GM23338 (cell line): ENCODE results near the gene ZNF630. TPM values are rescaled to one million over a fixed set of nuclear protein-coding genes. Genes with fewer than 3 reads are reported as not detected.
A peak's percentile ranks its signal among the peaks of the same experiment; 100 is the strongest.

Experiments
- ATAC-seq: fragments of 200-7000 bp; cut with Tn5 transposase; 3 replicates; pipeline ENCODE4 v1.9.1; 2020
- DNase-seq: peaks from one replicate; pipeline ENCODE4 v3.0.0-alpha.2; 2015; ENCODE audit warnings: low spot score
- H2AFZ ChIP-seq: fragments of 200-600 bp; sonication (generic); 2 replicates; pipeline ENCODE4 v1.8.0; 2016; ENCODE audit warnings: antibody characterized with exemption, mild to moderate bottlenecking, moderate library complexity
- H3F3A ChIP-seq: fragments of 200-600 bp; sonication (generic); replicated peaks from 2 replicates; pipeline ENCODE4 v1.8.0; 2017; ENCODE audit warnings: antibody characterized with exemption, mixed run types, low read depth
- H3K27ac ChIP-seq: fragments of 200-600 bp; sonication (generic); 2 replicates; pipeline ENCODE4 v1.6.1; 2016; ENCODE audit warnings: low read depth
- H3K27me3 ChIP-seq: fragments of 200-600 bp; sonication (generic); 2 replicates; pipeline ENCODE4 v1.8.0; 2016; ENCODE audit warnings: mild to moderate bottlenecking, mixed run types, moderate library complexity; ENCODE audit not compliant: insufficient read depth
- H3K36me3 ChIP-seq: fragments of 200-600 bp; sonication (generic); 2 replicates; pipeline ENCODE4 v1.8.0; 2016; ENCODE audit warnings: mild to moderate bottlenecking; ENCODE audit not compliant: insufficient read depth
- H3K4me1 ChIP-seq: fragments of 200-600 bp; sonication (generic); 2 replicates; pipeline ENCODE4 v1.8.0; 2016; ENCODE audit warnings: mild to moderate bottlenecking, moderate library complexity; ENCODE audit not compliant: insufficient read depth
- H3K4me2 ChIP-seq: fragments of 200-600 bp; sonication (generic); 2 replicates; pipeline ENCODE4 v1.7.1; 2017; ENCODE audit warnings: mixed run types
- H3K4me3 ChIP-seq: fragments of 200-600 bp; sonication (generic); 2 replicates; pipeline ENCODE4 v1.6.1; 2016; ENCODE audit warnings: mixed run types
- H3K79me2 ChIP-seq: fragments of 200-600 bp; sonication (generic); replicated peaks from 2 replicates; pipeline ENCODE4 v1.8.0; 2017; ENCODE audit warnings: mild to moderate bottlenecking; ENCODE audit not compliant: insufficient read depth
- H3K9me2 ChIP-seq: fragments of 200-600 bp; sonication (generic); 2 replicates; pipeline ENCODE4 v1.8.0; 2017; ENCODE audit not compliant: insufficient read depth
- H4K20me1 ChIP-seq: fragments of 200-600 bp; sonication (generic); replicated peaks from 2 replicates; pipeline ENCODE4 v1.8.0; 2017; ENCODE audit warnings: mild to moderate bottlenecking; ENCODE audit not compliant: insufficient read depth
- H3K27ac Mint-ChIP-seq: 2 replicates; pipeline ENCODE4 v1.8.0; 2020; ENCODE audit warnings: inconsistent platforms, mild to moderate bottlenecking, moderate library complexity, mixed read lengths
- H3K27me3 Mint-ChIP-seq: 3 replicates; pipeline ENCODE4 v1.8.0; 2022; ENCODE audit warnings: low read depth, mild to moderate bottlenecking, moderate library complexity, mixed read lengths, inconsistent platforms; ENCODE audit not compliant: insufficient read depth, poor library complexity
- H3K36me3 Mint-ChIP-seq: 3 replicates; pipeline ENCODE4 v1.8.0; 2021; ENCODE audit warnings: low read depth, mild to moderate bottlenecking, inconsistent platforms, moderate library complexity, mixed read lengths
- H3K4me1 Mint-ChIP-seq: 3 replicates; pipeline ENCODE4 v1.8.0; 2020; ENCODE audit warnings: mild to moderate bottlenecking, inconsistent platforms, mixed read lengths
- H3K4me3 Mint-ChIP-seq: 3 replicates; pipeline ENCODE4 v1.8.0; 2021; ENCODE audit warnings: moderate library complexity, mild to moderate bottlenecking, inconsistent platforms, mixed read lengths
- H3K9me3 Mint-ChIP-seq: 3 replicates; pipeline ENCODE4 v1.8.0; 2020; ENCODE audit warnings: moderate library complexity, mild to moderate bottlenecking, inconsistent platforms, mixed read lengths
- CREB1 ChIP-seq: fragments of 250-450 bp; sonication (Bioruptor Pico); IDR thresholded peaks from 2 replicates; pipeline ENCODE4 v1.5.0; 2020; ENCODE audit warnings: low read depth, mild to moderate bottlenecking, moderate library complexity
- CTCF ChIP-seq, 2 experiments: fragments of 200-600 bp in 1 of 2; sonication (generic) in 1 of 2; conservative IDR thresholded peaks; 2 replicates each; pipeline versions ENCODE4 v1.5.1 to v1.6.1; 2016 to 2017; ENCODE audit warnings: antibody characterized with exemption in 2 of 2, low read depth in 2 of 2, mild to moderate bottlenecking in 2 of 2, moderate library complexity in 1 of 2
- EZH2 ChIP-seq: fragments of 200-600 bp; sonication (generic); IDR thresholded peaks from one replicate; pipeline ENCODE4 v1.8.0; 2017; ENCODE audit warnings: antibody characterized with exemption, mild to moderate bottlenecking, low read depth; ENCODE audit not compliant: unreplicated experiment
- EZH2phosphoT487 ChIP-seq: fragments of 200-600 bp; sonication (generic); IDR thresholded peaks from one replicate; pipeline ENCODE4 v1.8.1; 2018; ENCODE audit warnings: antibody characterized with exemption; ENCODE audit not compliant: unreplicated experiment
- JUNB ChIP-seq: IDR thresholded peaks from one replicate; pipeline ENCODE4 v1.6.1; 2016; ENCODE audit warnings: antibody characterized with exemption; ENCODE audit not compliant: unreplicated experiment
- NANOG ChIP-seq: IDR thresholded peaks from 2 replicates; pipeline ENCODE4 v1.6.1; 2016; ENCODE audit warnings: antibody characterized with exemption, borderline replicate concordance
- POLR2AphosphoS5 ChIP-seq: IDR thresholded peaks from 2 replicates; pipeline ENCODE4 v1.6.1; 2016; ENCODE audit warnings: antibody characterized with exemption, low read depth
- REST ChIP-seq: IDR thresholded peaks from one replicate; pipeline ENCODE4 v1.6.1; 2018; ENCODE audit warnings: antibody characterized with exemption; ENCODE audit not compliant: unreplicated experiment
- STAT1 ChIP-seq: IDR thresholded peaks from one replicate; pipeline ENCODE4 v1.6.1; 2016; ENCODE audit warnings: antibody characterized with exemption; ENCODE audit not compliant: unreplicated experiment
- ZNF331 ChIP-seq: fragments of 250-450 bp; sonication (Bioruptor Pico); IDR thresholded peaks from 2 replicates; pipeline ENCODE4 v1.5.0; 2020; ENCODE audit warnings: low read depth, mild to moderate bottlenecking, moderate library complexity
- polyA plus RNA-seq: library from polyadenylated mRNA; unstranded; fragments of >200 nt; fragmentation: Nextera tagmentation; extraction: Ambion mirVana; gene quantifications from 2 replicates; pipeline ENCODE4 v1.2.1, GENCODE V29; 2016
- total RNA-seq: library from RNA; depleted of rRNA; stranded (reverse); fragments of >200 nt; shearing (Covaris generic); gene quantifications from 2 replicates; pipeline ENCODE4 v1.2.3, GENCODE V29; 2014
- TF ChIP-seq, protein P1 (sequence below): IDR thresholded peaks from 2 replicates; pipeline ENCODE4 v1.6.1; 2016; ENCODE audit warnings: antibody characterized with exemption

ZNF630 gene
- total and polyA plus RNA-seq, 2 experiments from 2014 or later, result 0.95 to 2.2 TPM

DNA sequence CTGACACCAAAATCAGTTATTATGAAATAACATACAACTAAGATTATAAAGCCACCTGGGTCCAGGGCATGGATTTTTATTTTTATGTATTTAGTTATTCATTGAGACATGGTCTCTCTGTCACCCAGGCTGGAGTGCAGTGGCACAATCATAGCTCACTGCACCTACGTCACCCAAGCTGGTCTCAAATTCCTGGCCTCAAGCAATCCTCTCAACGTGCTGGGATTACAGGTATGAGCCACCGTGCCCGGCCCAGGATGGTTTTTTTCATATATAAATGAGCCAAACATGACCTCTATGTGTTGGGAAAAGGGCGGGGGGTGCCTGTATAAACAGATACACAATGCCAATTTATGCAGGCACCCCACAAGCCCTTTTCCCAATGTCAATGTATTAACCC, 24.6 kb downstream of the ZNF630 start:
- Histone ChIP-seq H3K27me3 (no peaks in the 10 kb centered on the region), H3K4me3 (no peak overlapping the region), H3K36me3 (no peaks in the 10 kb centered on the region), H3K4me1 (no peaks in the 10 kb centered on the region), H3K9me2 (no peaks in the 10 kb centered on the region), H4K20me1 (no peaks in the 10 kb centered on the region), H3K27ac (no peak overlapping the region), H3K4me2 (no peak overlapping the region), H3K79me2 (no peaks in the 10 kb centered on the region), H3F3A (no peaks in the 10 kb centered on the region), H2AFZ (no peak overlapping the region)
- Mint-ChIP-seq H3K4me3 (no peak overlapping the region), H3K9me3 (no peaks in the 10 kb centered on the region), H3K4me1 (peaks cover 7% of the 10 kb centered on the region; the same call in 1 of the 3 replicates), H3K27me3 (no peaks in the 10 kb centered on the region), H3K36me3 (no peaks in the 10 kb centered on the region), H3K27ac (no peak overlapping the region)
- no peak for TF ChIP-seq POLR2AphosphoS5
- no peak for TF ChIP-seq EZH2
- TF ChIP-seq NANOG, result no peak
- DNase-seq (no peak), ATAC-seq (no peak)

- H3K4me3 Mint-ChIP-seq, result no peak overlapping the region
- Histone ChIP-seq H3K79me2 (no peaks in the 10 kb centered on the region), H3K4me2 (no peak overlapping the region), H3K4me1 (no peaks in the 10 kb centered on the region), H3K9me2 (no peaks in the 10 kb centered on the region), H3K27me3 (no peaks in the 10 kb centered on the region), H2AFZ (no peak overlapping the region), H3K36me3 (no peaks in the 10 kb centered on the region), H4K20me1 (no peaks in the 10 kb centered on the region), H3F3A (no peaks in the 10 kb centered on the region), H3K27ac (no peak overlapping the region), H3K4me3 (no peak overlapping the region)
- H3K9me3 Mint-ChIP-seq, result no peaks in the 10 kb centered on the region
- no peaks in the 10 kb centered on the region for H3K27me3 Mint-ChIP-seq
- ATAC-seq (no peak), DNase-seq (no peak)
- H3K36me3 Mint-ChIP-seq, result no peaks in the 10 kb centered on the region
- H3K4me1 Mint-ChIP-seq, result peaks cover 7% of the 10 kb centered on the region; the same call in 1 of the 3 replicates
- H3K27ac Mint-ChIP-seq, result peak overlapping the region; percentile 58; the same call in 1 of the 2 replicates
- TF ChIP-seq REST, result no peak
- TF ChIP-seq CREB1 (CRISPR knock-in tag), result no peak
- TF ChIP-seq, protein P1, sequence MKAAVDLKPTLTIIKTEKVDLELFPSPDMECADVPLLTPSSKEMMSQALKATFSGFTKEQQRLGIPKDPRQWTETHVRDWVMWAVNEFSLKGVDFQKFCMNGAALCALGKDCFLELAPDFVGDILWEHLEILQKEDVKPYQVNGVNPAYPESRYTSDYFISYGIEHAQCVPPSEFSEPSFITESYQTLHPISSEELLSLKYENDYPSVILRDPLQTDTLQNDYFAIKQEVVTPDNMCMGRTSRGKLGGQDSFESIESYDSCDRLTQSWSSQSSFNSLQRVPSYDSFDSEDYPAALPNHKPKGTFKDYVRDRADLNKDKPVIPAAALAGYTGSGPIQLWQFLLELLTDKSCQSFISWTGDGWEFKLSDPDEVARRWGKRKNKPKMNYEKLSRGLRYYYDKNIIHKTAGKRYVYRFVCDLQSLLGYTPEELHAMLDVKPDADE, result no peak
- no peak for TF ChIP-seq ZNF331
- no peak for TF ChIP-seq POLR2AphosphoS5
- TF ChIP-seq NANOG, result no peak
- TF ChIP-seq CTCF (conservative IDR thresholded peaks at IDR 0.05; ENCODE audit: low read depth in 2 of 2), result no peak
- no peak for TF ChIP-seq JUNB
- no peak for TF ChIP-seq STAT1
- no peak for TF ChIP-seq EZH2phosphoT487
These were observed 25.8 kb downstream of the ZNF630 start for GRCh38 chrX:48045410-48046311.
